T-helper 2 cell (primary cell): Measurements from ENCODE around the gene TICAM2.
"Not testable (repeated sequence)": the region's sequence is repeated elsewhere in the genome, so short reads cannot be mapped to it uniquely, and the experiment has no call there.

Experiments
- DNase-seq, 5 experiments: peaks; one replicate each; pipeline versions ENCODE4 v3.0.0 to v3.0.0-alpha.2; 2012 to 2022
- total RNA-seq, 2 donors: gene quantifications; one replicate each; lab custom pipeline; 2026; lab: John Stamatoyannopoulos, UW

TICAM2 gene
- 0.20 to 0.62 reads per million in 2 donors for total RNA-seq

DNA sequence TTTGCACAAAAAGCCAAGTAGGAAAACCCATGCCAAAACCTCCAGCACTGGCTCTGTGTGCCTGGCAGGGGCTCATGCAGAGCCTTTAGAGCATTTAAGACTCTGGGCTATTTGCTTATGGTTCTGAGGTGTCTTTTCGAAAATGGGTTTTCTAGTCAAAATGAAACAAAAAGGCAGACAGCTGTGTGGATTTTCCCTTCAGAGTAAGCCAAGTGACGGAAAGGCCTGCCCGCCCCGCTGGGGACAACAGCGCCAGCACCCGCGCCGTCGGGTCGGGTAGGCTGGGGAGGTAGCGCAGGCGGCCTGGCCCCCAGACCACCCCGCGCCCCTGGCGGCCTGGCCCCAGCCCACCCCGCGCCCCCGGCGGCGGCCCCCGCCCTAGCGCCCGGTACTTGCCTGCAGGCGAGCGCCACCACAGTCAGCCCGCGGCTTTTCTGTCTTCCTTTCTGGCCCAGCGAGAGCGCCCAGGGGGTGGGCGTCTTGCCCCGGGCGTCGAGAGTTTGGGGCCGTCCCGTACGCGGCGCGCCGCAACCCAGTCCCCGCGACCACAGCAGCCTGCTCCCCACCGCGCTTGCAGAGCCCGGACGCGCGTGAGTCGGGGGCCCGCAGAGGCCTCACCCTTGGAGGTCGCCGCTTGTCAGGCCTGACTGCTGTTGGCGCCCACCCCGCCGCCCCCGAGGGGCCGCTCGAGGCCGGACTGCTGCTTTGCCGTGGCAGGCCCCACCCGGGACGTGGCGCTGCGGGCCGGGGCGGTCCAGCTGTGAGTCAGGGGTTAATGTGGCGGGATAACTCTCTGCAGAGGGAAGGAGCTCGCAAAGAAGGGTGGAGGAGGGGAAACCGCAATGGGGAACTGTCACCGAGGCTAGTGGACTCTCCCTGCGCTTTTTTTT lies at the start of gene TICAM2:
Gene TICAM2 (minus strand): TSS at position 779 of the 890 bp plus-strand sequence. CDS start 21,223 bp downstream, outside the sequence.
- peak; percentile 25 to 78 (median 32) for DNase-seq

GRCh38 chr5:115649541-115649940 lies 47.3 kb upstream of the TICAM2 start:
- DNase-seq = no peak

DNA sequence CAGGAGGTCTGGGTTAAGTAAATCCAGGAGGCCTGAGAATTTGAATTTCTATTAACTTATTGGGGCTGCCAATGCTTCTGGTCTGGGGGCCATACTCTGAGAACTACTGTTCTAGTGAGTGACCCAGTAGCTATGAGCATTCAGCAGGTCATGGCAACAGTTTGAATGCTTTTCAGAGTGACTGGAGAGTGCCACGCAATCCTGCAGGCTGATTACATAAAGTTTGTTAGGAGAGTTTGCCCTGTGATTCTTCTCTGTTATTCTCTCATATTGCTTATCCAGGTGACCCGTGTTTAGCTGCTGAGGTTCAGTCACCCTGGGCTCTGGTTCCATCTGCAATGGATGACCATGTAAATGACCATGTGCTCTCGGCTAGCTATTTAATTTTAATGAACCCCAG lies 45.8 kb upstream of the TICAM2 start:
- no peak for DNase-seq

DNA sequence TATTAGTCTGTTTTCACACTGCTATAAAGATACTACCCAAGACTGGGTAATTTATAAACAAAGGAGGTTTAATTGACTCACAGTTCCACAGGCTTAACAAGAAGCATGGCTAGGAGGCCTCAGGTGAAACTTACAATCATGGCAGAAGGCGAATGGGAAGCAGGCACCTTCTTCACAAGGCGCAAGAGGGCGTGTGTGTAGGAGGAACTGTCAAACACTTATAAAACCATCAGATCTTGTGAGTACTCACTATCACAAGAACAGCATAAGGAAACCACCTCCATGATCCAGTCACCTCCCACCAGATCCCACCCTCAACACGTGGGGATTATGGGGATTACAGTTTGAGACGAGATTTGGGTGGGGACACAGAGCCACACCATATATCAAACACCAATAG lies 43.1 kb upstream of the TICAM2 start:
- not testable (repeated sequence) for DNase-seq

- DNase-seq = no peak
These were observed 41.8 kb upstream of the TICAM2 start for GRCh38 chr5:115644046-115644445.

DNA sequence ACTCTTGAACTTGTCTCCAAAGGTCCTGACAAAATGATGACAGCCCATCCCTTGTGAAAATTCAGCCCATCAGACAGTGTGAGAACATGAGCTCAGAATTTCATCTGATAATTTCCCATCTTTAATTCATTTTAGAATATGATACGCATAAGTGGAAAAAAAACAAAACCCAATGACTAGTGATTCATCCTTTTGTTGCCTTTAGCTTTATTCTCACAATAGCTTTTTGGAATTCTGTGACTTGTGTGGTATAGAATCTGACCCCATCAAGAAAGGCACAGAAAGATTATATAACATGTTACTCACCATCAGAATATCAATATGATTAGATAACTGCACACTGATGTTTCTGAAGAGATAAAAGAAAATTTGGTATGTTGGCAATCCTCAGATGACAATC lies 39.7 kb upstream of the TICAM2 start:
- no peak for DNase-seq

DNA sequence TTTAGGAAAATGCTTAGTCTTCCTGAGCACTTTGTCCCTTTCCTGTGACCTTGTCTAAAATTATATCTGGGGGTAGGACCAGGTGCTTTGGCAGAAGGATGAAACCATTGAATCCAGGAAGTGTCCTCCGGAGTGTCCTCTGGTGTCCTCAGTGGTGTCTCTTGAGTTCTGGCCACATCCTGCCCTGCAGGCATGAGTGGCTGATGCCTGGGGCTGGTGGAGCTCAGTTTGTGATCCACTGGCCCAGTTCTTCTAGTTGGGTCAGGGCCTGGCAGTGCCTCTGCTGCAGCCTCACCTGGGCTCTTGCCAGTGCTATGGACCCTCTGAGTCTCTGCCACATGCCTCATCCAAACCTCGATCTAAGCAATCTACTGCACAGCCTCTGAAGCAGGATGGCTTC lies 38.0 kb upstream of the TICAM2 start:
- DNase-seq = no peak

- no peak for DNase-seq
These were observed 37.1 kb upstream of the TICAM2 start for GRCh38 chr5:115639377-115639776.

GRCh38 chr5:115637507-115637906 lies 35.2 kb upstream of the TICAM2 start:
- DNase-seq = no peak

GRCh38 chr5:115636008-115636407 lies 33.7 kb upstream of the TICAM2 start:
- DNase-seq = no peak

- peak; percentile 46 to 86 (median 69) for DNase-seq
These were observed 32.3 kb upstream of the TICAM2 start for GRCh38 chr5:115634343-115635132.

DNA sequence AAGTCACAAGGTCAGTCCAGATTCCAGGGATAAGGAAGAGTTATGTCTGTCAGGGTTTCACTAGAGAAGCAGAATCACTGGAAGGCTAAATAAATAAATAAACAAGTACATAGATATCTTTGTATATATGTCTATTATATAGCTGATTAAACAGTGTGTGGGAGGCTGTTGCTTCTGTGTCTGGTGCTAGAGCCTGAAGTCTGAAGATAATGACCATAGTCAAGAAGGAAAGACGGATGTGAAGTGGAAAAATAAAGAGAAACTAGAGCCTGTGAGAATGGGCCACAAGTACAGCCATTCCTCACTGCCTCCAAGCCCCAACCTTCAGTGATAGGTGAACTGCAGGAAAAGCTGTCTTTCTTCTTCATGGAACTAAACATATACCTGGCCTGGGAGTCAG lies 27.6 kb upstream of the TICAM2 start:
- DNase-seq = no peak

- no peak for DNase-seq
These were observed 25.1 kb upstream of the TICAM2 start for GRCh38 chr5:115627295-115627865.

DNA sequence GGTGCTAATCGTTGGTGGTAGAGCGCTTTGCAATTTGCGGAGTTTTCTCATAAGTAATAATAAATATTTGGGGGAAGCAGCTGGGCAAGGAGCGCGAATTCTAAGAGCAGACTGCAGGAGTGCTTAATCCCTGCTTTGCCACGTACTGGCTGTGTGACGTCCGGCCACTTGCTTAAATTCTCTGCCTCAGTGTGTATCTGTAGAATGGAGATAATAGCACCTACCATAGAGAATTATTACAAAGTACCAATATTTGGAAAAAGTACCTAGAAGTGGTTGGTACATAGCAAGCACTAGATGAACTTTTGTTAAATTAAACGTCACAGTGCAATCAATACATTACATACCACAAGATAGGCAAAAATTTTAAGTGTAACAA lies 24.2 kb upstream of the TICAM2 start:
- DNase-seq = no peak

DNA sequence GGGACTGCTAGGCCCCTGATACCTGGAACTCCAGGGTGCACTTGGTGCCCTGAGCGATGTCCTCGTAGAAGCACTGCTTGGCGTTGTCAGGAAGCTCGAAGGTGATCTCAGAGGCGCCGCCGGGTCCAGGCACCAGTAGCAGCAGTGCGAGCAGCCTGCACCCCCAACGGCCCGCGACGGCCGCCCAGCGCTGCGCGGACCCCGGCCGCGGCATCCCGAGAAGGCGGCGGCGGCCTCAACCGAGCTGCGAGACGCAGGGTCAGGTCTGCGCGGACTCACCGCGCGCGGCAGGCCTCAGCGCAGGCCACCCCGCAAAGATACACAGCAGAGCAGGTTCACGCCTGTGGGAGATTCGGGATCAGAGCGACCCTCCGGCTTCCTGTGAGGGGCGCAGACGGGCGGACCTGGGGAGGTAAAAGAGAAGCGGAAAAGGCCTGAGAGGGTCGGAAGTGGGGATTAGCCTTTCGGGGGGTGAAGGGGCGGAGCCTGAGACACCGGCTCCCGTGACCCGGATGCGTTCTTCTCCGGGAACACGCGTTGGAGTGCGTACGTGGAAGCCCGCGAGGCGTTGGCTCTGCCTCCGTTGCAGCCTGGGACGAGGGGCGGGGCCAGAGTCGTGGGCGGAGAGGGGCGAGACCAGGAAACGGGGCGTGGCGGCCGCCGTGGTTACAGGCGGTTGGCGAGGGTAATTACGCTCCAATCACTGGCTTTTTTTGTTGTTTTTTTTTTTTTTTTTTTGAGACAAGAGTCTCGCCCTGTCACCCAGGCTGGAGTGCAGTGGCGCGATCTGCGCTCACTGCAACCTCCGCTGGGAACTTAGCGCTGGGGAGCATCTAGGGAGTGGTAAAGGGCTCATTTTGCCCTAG lies 23.5 kb upstream of the TICAM2 start, which contains the start of gene TMED7:
Gene TMED7 (minus strand): TSS at position 458 of the 866 bp plus-strand sequence. CDS start 244 bp downstream, at position 214.
- DNase-seq = peak; percentile 99 to 100 (median 99)

GRCh38 chr5:115624994-115625393 lies 22.7 kb upstream of the TICAM2 start:
- DNase-seq = no peak

DNA sequence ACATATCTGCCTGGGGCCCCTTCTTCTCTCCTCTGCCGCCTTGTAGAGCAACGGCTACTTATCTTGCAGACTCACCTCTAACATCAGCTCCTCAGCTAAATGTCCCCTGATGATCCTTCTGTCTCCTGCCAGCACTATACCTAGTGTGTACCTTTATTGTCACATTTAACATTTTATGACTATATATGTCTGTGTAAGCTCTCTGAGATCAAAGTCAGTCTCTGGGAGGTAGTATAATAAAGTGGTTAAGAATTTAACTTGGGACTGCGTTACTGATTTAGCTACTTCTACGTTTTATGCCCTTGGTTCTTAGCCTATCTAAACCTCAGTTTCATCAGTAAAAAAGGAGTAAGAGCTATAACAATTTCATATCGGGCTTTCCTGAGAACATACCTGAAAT lies 21.4 kb upstream of the TICAM2 start:
- DNase-seq = no peak

DNA sequence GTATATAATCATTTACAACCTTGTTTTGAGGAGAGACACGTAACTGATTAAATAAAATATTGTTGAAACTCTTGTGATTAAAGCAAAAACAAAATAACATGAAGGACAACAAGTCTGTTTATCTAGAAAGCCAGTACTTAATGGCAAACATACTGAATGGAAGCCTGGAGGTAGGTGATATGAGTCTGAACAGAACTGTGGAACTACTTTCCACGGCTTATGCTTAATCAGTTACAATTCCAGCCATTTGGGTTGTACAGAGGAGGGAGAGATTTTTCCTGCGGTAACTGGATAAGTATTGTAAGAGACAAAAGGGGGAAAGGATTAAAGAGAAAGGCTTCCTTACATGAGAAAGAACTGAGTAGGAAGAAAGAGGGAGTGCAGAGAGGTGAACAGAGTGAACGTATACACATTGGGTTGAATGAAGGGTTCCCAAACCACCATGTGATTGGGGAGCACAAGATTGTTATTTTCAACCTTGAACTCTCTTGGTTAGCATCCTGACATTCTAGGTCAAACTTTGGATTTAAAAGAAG lies 19.2 kb upstream of the TICAM2 start:
- DNase-seq = no peak

DNA sequence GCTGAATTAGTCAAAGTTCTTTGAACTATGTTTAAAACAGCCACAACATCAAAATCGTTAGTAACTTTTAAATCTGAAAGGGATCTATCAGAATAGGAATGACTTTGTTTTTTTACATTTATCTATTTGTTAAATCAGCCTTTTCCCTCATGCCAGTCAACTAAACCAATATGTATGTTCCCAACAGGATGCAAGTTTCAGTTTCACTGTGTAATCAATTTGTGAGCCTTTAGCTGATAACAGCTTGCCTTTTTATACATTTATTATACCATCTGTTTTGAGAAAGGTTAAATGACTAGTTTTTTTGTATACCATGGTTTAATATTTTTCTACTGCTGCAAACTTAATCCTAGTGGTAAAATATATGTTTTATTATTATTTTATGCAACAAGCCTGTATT lies 14.6 kb upstream of the TICAM2 start:
- DNase-seq = no peak

GRCh38 chr5:115616472-115616871 lies 14.2 kb upstream of the TICAM2 start:
- no peak for DNase-seq

GRCh38 chr5:115611873-115612272 lies 9.6 kb upstream of the TICAM2 start:
- no peak for DNase-seq

DNA sequence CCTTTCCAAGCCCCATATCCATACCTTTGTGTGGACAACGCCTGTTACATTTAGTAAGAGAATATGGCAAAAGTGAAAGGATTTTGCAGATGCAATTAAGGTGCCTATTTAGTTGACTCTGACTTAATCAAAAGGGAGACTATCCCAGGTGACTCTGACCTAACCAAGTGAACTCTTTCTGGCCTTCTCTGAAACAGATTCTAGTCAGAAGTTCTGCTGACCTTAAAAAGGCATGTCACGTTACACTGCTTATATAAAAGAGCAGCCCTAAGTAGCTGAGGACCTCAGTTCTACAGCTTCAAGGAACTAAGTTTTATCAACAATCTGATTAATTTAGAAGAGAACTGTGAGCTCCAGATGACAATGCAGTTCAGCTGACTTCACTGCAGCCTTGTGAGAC lies 5.7 kb upstream of the TICAM2 start:
- no peak for DNase-seq
